GM19328 (cell line): Measurements from ENCODE around the gene SUPT3H.
"Not testable (repeated sequence)": the region's sequence is repeated elsewhere in the genome, so short reads cannot be mapped to it uniquely, and the experiment has no call there.

ENCODE experiments used
- ATAC-seq: cut with Tn5 transposase; IDR thresholded peaks from one replicate; pipeline ENCODE4 v1.9.1; 2021; ENCODE audit warnings: mild to moderate bottlenecking, moderate library complexity; ENCODE audit not compliant: unreplicated experiment

SUPT3H gene

GRCh38 chr6:44920952-44921491 is 456.7 kb downstream of the SUPT3H start:
- ATAC-seq: no peak

GRCh38 chr6:44918671-44919296 is 458.9 kb downstream of the SUPT3H start:
- ATAC-seq: no peak

- no peak for ATAC-seq
These were observed 460.3 kb downstream of the SUPT3H start for GRCh38 chr6:44917430-44917829.

DNA sequence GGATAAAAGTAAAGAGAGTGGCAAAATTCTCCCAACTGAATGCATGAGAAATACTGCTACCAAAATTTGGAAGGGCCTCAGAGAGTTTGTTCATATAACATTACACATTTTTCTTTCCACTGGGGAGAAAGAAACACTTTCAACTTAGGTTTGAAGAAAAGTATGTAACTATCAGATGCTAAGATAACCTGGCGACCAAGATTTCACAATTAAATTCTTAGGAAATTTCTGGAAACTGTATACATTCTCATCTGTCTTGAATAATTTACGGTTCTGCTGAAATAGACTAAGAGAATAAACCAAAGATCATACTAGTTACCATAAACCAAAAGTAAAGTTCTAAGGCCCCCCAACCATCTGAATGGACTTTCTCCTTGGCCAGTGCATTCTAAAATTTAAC is 462.6 kb downstream of the SUPT3H start:
- ATAC-seq: no peak

DNA sequence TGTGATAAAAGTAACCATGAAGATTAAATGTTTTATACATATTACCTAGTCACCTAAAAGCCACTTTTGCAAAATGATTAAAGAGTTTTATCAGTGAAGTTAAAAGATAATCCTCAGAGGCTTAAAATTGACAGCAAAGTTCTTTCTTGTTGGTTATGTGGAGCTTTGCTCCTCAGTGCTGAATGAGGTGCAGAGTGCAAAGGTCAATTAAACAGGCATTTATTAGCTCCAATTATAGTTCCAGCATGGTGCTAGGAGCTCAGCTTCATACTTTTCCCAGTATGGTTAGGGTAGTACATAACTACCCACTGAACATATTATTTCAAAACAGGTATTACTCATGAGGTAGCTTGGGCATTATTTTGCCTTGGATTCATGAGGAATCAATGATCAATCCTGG is 463.6 kb downstream of the SUPT3H start:
- no peak for ATAC-seq

GRCh38 chr6:44906761-44907160 is 471.0 kb downstream of the SUPT3H start:
- ATAC-seq: no peak

GRCh38 chr6:44900358-44900757 is 477.4 kb downstream of the SUPT3H start:
- not testable (repeated sequence) for ATAC-seq

GRCh38 chr6:44898296-44898930 is 479.3 kb downstream of the SUPT3H start:
- ATAC-seq: no peak

- ATAC-seq: no peak
These were observed 480.4 kb downstream of the SUPT3H start for GRCh38 chr6:44897316-44897715.

DNA sequence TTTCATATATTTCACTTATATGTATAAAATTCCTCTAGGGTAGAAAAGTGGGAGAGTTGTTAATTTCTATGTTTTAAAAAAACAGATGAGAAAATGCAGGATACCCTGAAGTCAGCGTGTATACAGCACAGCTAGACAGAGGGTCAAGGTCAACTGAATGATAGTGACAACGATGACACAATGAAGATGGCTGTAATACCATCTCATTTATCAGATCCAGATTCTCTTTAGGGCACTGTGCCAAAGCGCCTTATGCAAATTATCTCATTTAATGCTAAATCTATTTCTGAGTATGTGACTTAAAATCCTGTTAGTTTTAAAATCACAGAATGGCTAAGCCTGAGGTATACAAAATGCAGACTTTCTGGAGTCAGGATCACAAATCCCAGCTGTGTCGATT is 481.0 kb downstream of the SUPT3H start:
- no peak for ATAC-seq

- ATAC-seq: no peak
These were observed 485.2 kb downstream of the SUPT3H start for GRCh38 chr6:44892579-44892978.

DNA sequence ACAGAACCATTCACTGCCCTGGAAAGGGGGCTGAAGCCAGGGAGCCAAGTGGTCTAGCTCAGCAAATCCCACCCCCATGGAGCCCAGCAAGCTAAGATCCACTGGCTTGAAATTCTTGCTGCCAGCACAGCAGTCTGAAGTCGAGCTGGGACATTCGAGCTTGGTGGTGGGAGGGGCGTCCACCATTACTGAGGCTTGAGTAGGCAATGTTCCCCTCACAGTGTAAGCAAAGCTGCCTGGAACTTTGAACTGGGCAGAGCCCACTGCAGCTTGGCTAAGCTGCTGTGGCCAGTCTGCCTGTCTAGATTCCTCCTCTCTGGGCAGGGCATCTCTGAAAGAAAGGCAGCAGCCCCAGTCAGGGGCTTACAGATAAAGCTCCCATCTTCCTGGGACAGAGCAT is 498.7 kb downstream of the SUPT3H start:
- not testable (repeated sequence) for ATAC-seq

- not testable (repeated sequence) for ATAC-seq
These were observed 501.1 kb downstream of the SUPT3H start for GRCh38 chr6:44876638-44877037.

GRCh38 chr6:44869321-44869897 is 508.3 kb downstream of the SUPT3H start:
- ATAC-seq: peak; percentile 49

GRCh38 chr6:44868910-44869309 is 508.8 kb downstream of the SUPT3H start:
- ATAC-seq: no peak

- ATAC-seq: peak; percentile 36
These were observed 509.4 kb downstream of the SUPT3H start for GRCh38 chr6:44868335-44868668.

DNA sequence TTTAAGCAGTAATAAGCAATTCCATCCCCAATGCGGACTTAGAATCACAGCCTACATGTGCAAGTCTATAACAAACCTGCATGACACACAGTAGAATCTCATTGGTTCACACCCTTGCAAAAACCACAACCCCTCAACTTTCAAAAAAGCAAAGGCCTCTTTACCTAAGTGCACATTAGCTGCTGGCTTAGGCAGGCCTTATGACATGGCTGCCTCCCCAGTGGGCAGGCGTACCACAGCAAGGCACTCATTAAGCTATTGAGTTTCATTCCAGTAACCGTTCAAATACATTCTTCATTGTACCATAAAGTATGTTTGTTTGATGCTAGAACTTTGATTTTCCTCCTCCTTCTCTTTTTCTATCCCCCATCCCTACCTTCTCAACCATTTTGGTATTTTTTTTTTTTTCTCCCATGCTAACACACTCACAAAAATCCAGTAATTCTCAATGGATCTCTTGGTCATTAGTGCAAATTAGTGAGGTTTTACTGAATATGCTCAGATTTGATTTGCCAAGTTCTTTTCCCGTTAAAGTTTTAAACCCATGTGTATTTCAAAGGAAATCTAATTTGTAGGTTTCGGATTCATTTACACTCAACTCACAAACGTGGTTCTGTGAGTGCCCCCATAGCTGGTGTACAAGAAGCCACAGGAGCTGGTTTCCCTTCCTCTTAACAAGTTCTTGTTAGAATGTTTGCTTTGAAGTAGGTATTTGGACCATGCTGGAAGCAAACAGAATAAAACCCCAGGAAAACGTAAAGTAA is 510.0 kb downstream of the SUPT3H start:
- ATAC-seq: peak; percentile 74

DNA sequence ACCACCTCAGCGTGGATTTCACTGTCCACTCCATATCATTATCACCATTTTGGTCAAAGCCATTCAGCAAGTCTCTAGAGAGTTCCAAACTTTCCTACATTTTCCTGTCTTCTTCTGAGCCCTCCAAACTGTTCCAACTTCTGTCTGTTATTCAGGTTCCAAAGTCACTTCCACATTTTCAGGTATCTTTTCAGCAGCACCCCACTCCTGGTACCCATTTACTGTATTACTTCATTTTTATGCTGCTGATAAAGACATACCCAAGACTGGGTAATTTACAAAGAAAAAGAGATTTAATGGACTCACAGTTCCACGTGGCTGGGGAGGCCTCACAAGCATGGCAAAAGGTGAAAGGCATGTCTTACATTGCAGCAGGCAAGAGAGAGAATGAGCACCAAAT is 512.5 kb downstream of the SUPT3H start:
- ATAC-seq: not testable (repeated sequence)

DNA sequence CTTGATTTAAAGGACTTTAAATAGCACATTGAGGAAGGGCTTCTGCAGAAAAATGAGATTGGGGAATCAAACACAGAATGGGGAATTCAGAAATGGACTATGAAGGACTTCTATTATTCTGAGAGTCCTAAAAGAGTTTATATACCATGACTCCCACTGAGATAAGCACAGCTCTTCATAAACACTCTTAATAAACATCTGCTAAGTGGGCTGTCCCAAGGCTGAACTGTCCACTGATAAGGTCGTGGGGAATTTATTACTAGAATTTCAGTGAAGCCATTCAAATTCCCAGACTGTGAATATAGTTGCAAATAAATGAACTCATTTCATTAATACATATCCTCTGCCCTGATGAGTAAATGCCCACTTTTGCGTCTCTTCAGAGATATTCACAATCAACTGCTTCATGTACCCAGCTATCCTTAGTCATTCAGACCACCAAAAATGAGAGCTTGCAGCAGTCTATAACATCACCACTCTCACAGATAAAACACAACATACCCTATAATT is 517.8 kb downstream of the SUPT3H start:
- ATAC-seq: no peak

DNA sequence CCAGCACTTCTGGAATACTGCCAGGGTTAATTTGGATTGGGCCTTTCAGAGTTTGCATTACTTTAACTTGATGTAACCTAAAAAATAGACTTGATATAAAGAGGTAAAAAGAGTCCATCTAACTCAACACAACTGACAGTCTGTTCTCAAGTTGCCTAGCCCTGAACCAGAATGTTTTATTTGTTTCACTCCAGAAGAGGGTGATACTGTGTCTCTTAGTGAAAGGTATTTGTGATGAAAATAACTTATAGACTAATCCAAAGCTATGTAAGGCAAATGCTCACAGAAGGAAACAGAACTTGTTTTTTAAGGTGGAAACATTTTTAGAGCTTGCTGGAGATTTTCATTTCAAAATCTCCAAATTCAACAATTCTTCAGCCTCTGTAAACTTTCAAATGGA is 518.7 kb downstream of the SUPT3H start:
- no peak for ATAC-seq

DNA sequence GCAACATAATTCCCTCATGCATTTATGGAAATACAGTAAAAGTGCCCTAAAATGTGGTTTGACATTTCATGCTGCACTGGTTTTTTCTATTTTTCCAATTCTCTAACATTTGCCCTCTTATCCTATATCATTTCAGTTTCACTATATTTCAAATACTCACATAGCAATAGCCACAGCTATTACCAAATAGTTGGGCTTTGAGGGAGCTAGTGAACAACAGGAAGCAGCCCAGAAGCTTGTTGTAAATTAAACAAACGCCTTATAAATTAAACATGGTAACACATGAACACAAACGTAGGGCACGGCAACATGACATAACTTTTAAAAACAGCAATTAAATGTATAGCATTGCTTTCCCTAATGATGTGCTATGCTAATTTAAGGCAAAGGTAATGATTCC is 521.3 kb downstream of the SUPT3H start:
- ATAC-seq: no peak
